ENCODE measurements around the gene UBXN10. TPM values are rescaled to one million over a fixed set of nuclear protein-coding genes. Genes with fewer than 3 reads are reported as not detected.

Gene UBXN10
- total RNA-seq, 1 donor from 2014 or later = not detected

GRCh38 chr1:20234788-20235535, 49.1 kb downstream of the UBXN10 start:
- DNase-seq (ENCODE audit: low read depth in 2 of 2) = no peak

GRCh38 chr1:20237646-20238045, 51.8 kb downstream of the UBXN10 start:
- peak; percentile 22 to 44 for DNase-seq (ENCODE audit: low read depth in 2 of 2)

GRCh38 chr1:20240012-20240411, 54.1 kb downstream of the UBXN10 start:
- no peak for DNase-seq (ENCODE audit: low read depth in 2 of 2)

GRCh38 chr1:20242890-20243479, 57.1 kb downstream of the UBXN10 start:
- no peak for DNase-seq (ENCODE audit: low read depth in 2 of 2)

Other genes with a start within 250 kb of the UBXN10 start
- gene PLA2G2A, start 206.5 kb upstream of the UBXN10 start, total RNA-seq = not detected in 2 replicates
- under 0.01 and 0.44 TPM in 2 replicates for gene PLA2G5, start 115.9 kb upstream of the UBXN10 start, total RNA-seq
- not detected in 2 replicates for gene PLA2G2D, start 66.6 kb upstream of the UBXN10 start, total RNA-seq
- gene PLA2G2F, start 46.8 kb upstream of the UBXN10 start, total RNA-seq = not detected in 2 replicates
- gene PLA2G2C, start 422 bp downstream of the UBXN10 start, total RNA-seq = not detected in 2 replicates
- gene VWA5B1, start 104.8 kb downstream of the UBXN10 start, total RNA-seq = not detected in 2 replicates

Measured in lung microvascular endothelial cell (primary cell).